Body of pancreas (tissue), 4 donors: ENCODE results near the gene RSRC1. TPM values are rescaled to one million over a fixed set of nuclear protein-coding genes. Genes with fewer than 3 reads are reported as not detected.

Source experiments
- ATAC-seq: fragments of 150-250 bp; one replicate; pipeline ENCODE4 v1.9.1; 2016
- DNase-seq, 4 donors: peaks; one replicate each; pipeline ENCODE4 v3.0.0-alpha.2; 2019
- H3K27ac ChIP-seq, 4 donors: fragments of 200-600 bp; sonication (generic); 1 replicate in 3 of 4; 2 replicates in 1 of 4; pipeline versions ENCODE4 v1.5.1 to v1.6.1; 2016 to 2019; ENCODE audit warnings: mild to moderate bottlenecking in 1 of 4, mixed read lengths in 1 of 4, moderate library complexity in 1 of 4
- H3K27me3 ChIP-seq, 2 donors: fragments of 200-600 bp; sonication (generic); one replicate each; pipeline ENCODE4 v1.6.0; 2016; ENCODE audit warnings: mild to moderate bottlenecking in 1 of 2
- H3K36me3 ChIP-seq, 2 donors: fragments of 200-600 bp; sonication (generic); replicated peaks in 1 of 2; 2 replicates each; pipeline ENCODE4 v1.5.1; 2016; ENCODE audit warnings: low read depth in 2 of 2; ENCODE audit not compliant: insufficient read depth in 1 of 2
- H3K4me1 ChIP-seq: fragments of 200-600 bp; sonication (generic); one replicate; pipeline ENCODE4 v1.6.0; 2016
- H3K4me3 ChIP-seq, 2 donors: fragments of 200-600 bp; sonication (generic); 1 replicate in 1 of 2; 2 replicates in 1 of 2; pipeline ENCODE4 v1.5.1; 2016 to 2019
- H3K9me3 ChIP-seq, 3 donors: fragments of 200-600 bp; sonication (generic); 1 replicate in 2 of 3; 2 replicates in 1 of 3; pipeline ENCODE4 v1.5.1; 2016
- CTCF ChIP-seq, 7 experiments: fragments of 450-650 bp in 4 of 7; fragments of 200-600 bp in 3 of 7; sonication (generic) in 3 of 7; IDR thresholded peaks; one replicate each; pipeline ENCODE4 v1.5.1; 2016 to 2019; ENCODE audit warnings: antibody characterized with exemption in 7 of 7
- POLR2A ChIP-seq, 3 donors: fragments of 450-650 bp; IDR thresholded peaks; one replicate each; pipeline ENCODE4 v1.6.1; 2016; ENCODE audit warnings: antibody characterized with exemption in 3 of 3, mild to moderate bottlenecking in 2 of 3
- WGBS, 2 donors: methylation state at CpG; one replicate each; pipeline ENCODE4 v1.1.5; 2017; 5-methylcytosine and 5-hydroxymethylcytosine counted together
- intact Hi-C: fragments of 100-400 bp; cut with DNase I; formaldehyde crosslinking; loops from one replicate; pipeline ENCODE4 v1.15.1; 2023
- total RNA-seq, 2 donors: library from RNA; depleted of rRNA; stranded (reverse); fragments of >200 nt; gene quantifications; one replicate each; pipeline ENCODE4 v1.1.0, GENCODE V29; 2016

RSRC1 gene
- total RNA-seq, 2 donors from 2014 or later: 18.5 to 21.5 TPM

- intact Hi-C loops: no loop called here
- 91 to 96% methylated on average over 4 of the region's 4 CpGs for WGBS, 2 donors
- H3K27ac ChIP-seq: no peak overlapping the region
Observed at GRCh38 chr3:158355623-158356588, 246.0 kb downstream of the RSRC1 start.

GRCh38 chr3:158359339-158359738, 249.4 kb downstream of the RSRC1 start:
- no peak for TF ChIP-seq CTCF (IDR thresholded peaks at IDR 0.05)
- TF ChIP-seq POLR2A (IDR thresholded peaks at IDR 0.05): no peak
- Histone ChIP-seq H3K9me3 (no peaks in the 10 kb centered on the region), H3K27ac (no peak overlapping the region), H3K4me1 (no peaks in the 10 kb centered on the region), H3K4me3 (no peak overlapping the region), H3K36me3 (no peaks in the 10 kb centered on the region), H3K27me3 (no peaks in the 10 kb centered on the region)
- 69 to 94% methylated on average over 4 to 6 of the region's 6 CpGs for WGBS, 2 donors
- no peak for ATAC-seq
- DNase-seq: no peak
- intact Hi-C loops: no loop called here

More at GRCh38 chr3:158355623-158356588, 246.0 kb downstream of the RSRC1 start:
- no peak for TF ChIP-seq CTCF (IDR thresholded peaks at IDR 0.05)
- TF ChIP-seq POLR2A (IDR thresholded peaks at IDR 0.05): no peak
- H3K4me3 ChIP-seq: no peak overlapping the region
- ATAC-seq (no peak), DNase-seq (no peak)
- H3K36me3 ChIP-seq: no peaks in the 10 kb centered on the region
- H3K4me1 ChIP-seq: no peaks in the 10 kb centered on the region
- no peaks in the 10 kb centered on the region for H3K27me3 ChIP-seq
- no peaks in the 10 kb centered on the region for H3K9me3 ChIP-seq

GRCh38 chr3:158360756-158361448, 251.0 kb downstream of the RSRC1 start:
- Histone ChIP-seq H3K36me3 (no peaks in the 10 kb centered on the region), H3K27ac (no peak overlapping the region), H3K4me3 (no peak overlapping the region), H3K9me3 (no peaks in the 10 kb centered on the region), H3K4me1 (no peaks in the 10 kb centered on the region), H3K27me3 (no peaks in the 10 kb centered on the region)
- 96 to 100% methylated on average over 6 to 10 of the region's 11 CpGs for WGBS, 2 donors
- intact Hi-C loops: no loop called here
- ATAC-seq: no peak
- TF ChIP-seq CTCF (IDR thresholded peaks at IDR 0.05) (no peak), POLR2A (IDR thresholded peaks at IDR 0.05) (no peak)
- no peak for DNase-seq

- TF ChIP-seq POLR2A (IDR thresholded peaks at IDR 0.05): no peak
- TF ChIP-seq CTCF (IDR thresholded peaks at IDR 0.05): no peak
- Histone ChIP-seq H3K36me3 (no peaks in the 10 kb centered on the region), H3K9me3 (no peaks in the 10 kb centered on the region), H3K4me1 (no peaks in the 10 kb centered on the region), H3K27ac (no peak overlapping the region), H3K27me3 (no peaks in the 10 kb centered on the region), H3K4me3 (no peak overlapping the region)
- ATAC-seq: no peak
- DNase-seq: no peak
- WGBS, 2 donors: 88 to 91% methylated on average over 2 of the region's 2 CpGs
- intact Hi-C loops: no loop called here
Observed at GRCh38 chr3:158368271-158368670, 258.4 kb downstream of the RSRC1 start.
